ENCODE results near the gene TESK2.

TESK2 gene

GRCh38 chr1:45364294-45364693 is 126.7 kb downstream of the TESK2 start:
- DNase-seq: no peak

- DNase-seq: peak; percentile 28
Measured at GRCh38 chr1:45360981-45361380, 130.0 kb downstream of the TESK2 start.

GRCh38 chr1:45359882-45360513 is 131.0 kb downstream of the TESK2 start:
- peak; percentile 82 for DNase-seq

- no peak for DNase-seq
Measured at GRCh38 chr1:45356186-45356585, 134.8 kb downstream of the TESK2 start.

GRCh38 chr1:45355683-45356082 is 135.3 kb downstream of the TESK2 start:
- DNase-seq: no peak

- DNase-seq: no peak
Measured at GRCh38 chr1:45354838-45355237, 136.1 kb downstream of the TESK2 start.

GRCh38 chr1:45353685-45354084 is 137.3 kb downstream of the TESK2 start:
- DNase-seq: no peak

- no peak for DNase-seq
Measured at GRCh38 chr1:45351508-45351907, 139.5 kb downstream of the TESK2 start.

- no peak for DNase-seq
Measured at GRCh38 chr1:45348966-45349677, 141.8 kb downstream of the TESK2 start.

GRCh38 chr1:45348609-45348965 is 142.4 kb downstream of the TESK2 start:
- no peak for DNase-seq

GRCh38 chr1:45348020-45348419 is 142.9 kb downstream of the TESK2 start:
- DNase-seq: no peak

GRCh38 chr1:45346473-45346872 is 144.5 kb downstream of the TESK2 start:
- DNase-seq: no peak

- DNase-seq: no peak
Measured at GRCh38 chr1:45345014-45345413, 145.9 kb downstream of the TESK2 start.

- no peak for DNase-seq
Measured at GRCh38 chr1:45344499-45344898, 146.5 kb downstream of the TESK2 start.

GRCh38 chr1:45340816-45341466 is 150.0 kb downstream of the TESK2 start:
- DNase-seq: peak; percentile 52

- DNase-seq: peak; percentile 97
Measured at GRCh38 chr1:45339789-45340558, 151.0 kb downstream of the TESK2 start, which contains the start of the genes MUTYH and TOE1. TSS of gene MUTYH (minus strand) at chr1:45340440. CDS start at chr1:45334505, 5,935 bp downstream. TSS of gene TOE1 (plus strand) at chr1:45340170. CDS start at chr1:45340253, 83 bp downstream.

- no peak for DNase-seq
Measured at GRCh38 chr1:45337630-45338325, 153.2 kb downstream of the TESK2 start.

GRCh38 chr1:45335855-45336324 is 155.1 kb downstream of the TESK2 start:
- no peak for DNase-seq

- DNase-seq: no peak
Measured at GRCh38 chr1:45334308-45335245, 156.4 kb downstream of the TESK2 start.

GRCh38 chr1:45332346-45332720 is 158.6 kb downstream of the TESK2 start:
- DNase-seq: no peak
